ENCODE results near the gene PSMB7.

The PSMB7 gene

GRCh38 chr9:124355039-124355940 lies 60.0 kb downstream of the PSMB7 start:
- DNase-seq = no peak

GRCh38 chr9:124354346-124355038 lies 60.8 kb downstream of the PSMB7 start:
- no peak for DNase-seq

GRCh38 chr9:124353811-124354274 lies 61.4 kb downstream of the PSMB7 start:
- no peak for DNase-seq

- DNase-seq = no peak
Measured at GRCh38 chr9:124353166-124353768, 62.0 kb downstream of the PSMB7 start.

GRCh38 chr9:124352616-124353015 lies 62.6 kb downstream of the PSMB7 start:
- no peak for DNase-seq

- no peak for DNase-seq
Measured at GRCh38 chr9:124351672-124352468, 63.4 kb downstream of the PSMB7 start.

- no peak for DNase-seq
Measured at GRCh38 chr9:124350494-124351263, 64.6 kb downstream of the PSMB7 start.

- DNase-seq = no peak
Measured at GRCh38 chr9:124349675-124350493, 65.4 kb downstream of the PSMB7 start.

- no peak for DNase-seq
Measured at GRCh38 chr9:124349267-124349666, 66.0 kb downstream of the PSMB7 start.

- DNase-seq = no peak
Measured at GRCh38 chr9:124348831-124349230, 66.4 kb downstream of the PSMB7 start.

GRCh38 chr9:124348363-124348762 lies 66.9 kb downstream of the PSMB7 start:
- no peak for DNase-seq

GRCh38 chr9:124347968-124348358 lies 67.3 kb downstream of the PSMB7 start:
- no peak for DNase-seq

GRCh38 chr9:124347206-124347967 lies 67.9 kb downstream of the PSMB7 start:
- DNase-seq = no peak

- DNase-seq = no peak
Measured at GRCh38 chr9:124346347-124347163, 68.7 kb downstream of the PSMB7 start.

GRCh38 chr9:124345751-124346281 lies 69.4 kb downstream of the PSMB7 start:
- no peak for DNase-seq

- DNase-seq = no peak
Measured at GRCh38 chr9:124345063-124345462, 70.2 kb downstream of the PSMB7 start.

GRCh38 chr9:124344291-124345050 lies 70.8 kb downstream of the PSMB7 start:
- DNase-seq = no peak

Data from activated CD4-positive, alpha-beta T cell treated with anti-CD3 and anti-CD28 coated beads for 48 hours (primary cell).